Measurements from ENCODE around the gene ESD. TPM values are rescaled to one million over a fixed set of nuclear protein-coding genes. Genes with fewer than 3 reads are reported as not detected.

ESD gene
- total and polyA plus RNA-seq, 2 of the 13 experiments (the other 11 are each of a cell fraction or from before 2014, with no cell fraction given), result 118 to 147 TPM

DNA sequence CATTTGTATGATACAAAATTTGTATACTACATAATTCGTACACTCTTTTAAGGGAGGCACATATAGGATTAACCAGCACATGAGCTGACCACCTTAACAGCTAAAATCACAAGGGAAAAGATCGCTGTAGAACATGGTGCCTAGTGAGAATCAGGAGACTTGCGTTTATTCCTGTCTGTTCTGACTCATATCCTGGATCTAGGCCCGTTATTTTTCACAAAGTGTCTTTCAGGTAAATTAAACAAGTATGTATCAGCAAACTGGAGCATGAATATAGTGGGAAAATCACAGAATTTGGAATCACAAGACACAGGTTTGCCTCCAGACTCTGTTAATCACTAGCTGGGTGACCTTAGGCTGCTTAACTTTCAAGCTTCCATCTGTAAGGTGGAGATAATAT lies 47.5 kb upstream of the ESD start:
- WGBS (ENCODE audit: low lambda C conversion rate), result 5% methylated on average over 4 of the region's 4 CpGs
- no peak overlapping the region for H3K27ac ChIP-seq (ENCODE audit: extremely low read length, insufficient read depth, low read length)
- CTCF ChIA-PET (ENCODE audit: low intra/inter-chr PET ratio, low total read pairs), result no interaction called here
- no TSS peak for BruUV-seq (replicated peaks)
- ATAC-seq (no peak), FAIRE-seq (no peak), DNase-seq (ENCODE audit: low spot score) (no peak)
- H4K20me1 ChIP-seq (ENCODE audit: insufficient read depth, low read length), result no peaks in the 10 kb centered on the region
- intact Hi-C loops (cut with micrococcal nuclease; ENCODE audit: unreplicated experiment), result no loop called here
- no peak overlapping the region for H3K9ac ChIP-seq (ENCODE audit: insufficient read depth, low read depth, low read length)
- no peaks in the 10 kb centered on the region for H3K4me1 ChIP-seq (ENCODE audit: insufficient read depth, low read length)
- H3K4me2 ChIP-seq (ENCODE audit: low read depth, low read length), result no peak overlapping the region
- in situ Hi-C loops (cut with HindIII; ENCODE audit: extremely low pct_ligation_motif_present, low pct_unique_long_range_greater_than_20kb), result loop anchor here (25.0 kb wide), 1 partner anchor 918 kb away; no protein-coding TSS in a partner anchor
- no peak overlapping the region for H3K4me3 ChIP-seq (replicated peaks in 1 of 3; ENCODE audit: insufficient read depth in 1 of 3, low read depth in 2 of 3, low read length in 3 of 3)
- no peak overlapping the region for H2AFZ ChIP-seq (ENCODE audit: low read length)
- no peaks in the 10 kb centered on the region for H3K36me3 ChIP-seq (replicated peaks in 1 of 2; ENCODE audit: control insufficient read depth in 1 of 2, insufficient read depth in 2 of 2, low read length in 2 of 2)
- no peak for TF ChIP-seq PTBP1 (IDR thresholded peaks at IDR 0.05; ENCODE audit: low read depth, low read length, poor library complexity, severe bottlenecking)
- no peak for TF ChIP-seq STAT5B (CRISPR knock-in tag; IDR thresholded peaks at IDR 0.05)
- TF ChIP-seq SRF (IDR thresholded peaks at IDR 0.05; ENCODE audit: low read depth, low read length), result no peak
- no peak for TF ChIP-seq PAWR (CRISPR knock-in tag; IDR thresholded peaks at IDR 0.05; ENCODE audit: borderline replicate concordance)
- TF ChIP-seq, protein P1, sequence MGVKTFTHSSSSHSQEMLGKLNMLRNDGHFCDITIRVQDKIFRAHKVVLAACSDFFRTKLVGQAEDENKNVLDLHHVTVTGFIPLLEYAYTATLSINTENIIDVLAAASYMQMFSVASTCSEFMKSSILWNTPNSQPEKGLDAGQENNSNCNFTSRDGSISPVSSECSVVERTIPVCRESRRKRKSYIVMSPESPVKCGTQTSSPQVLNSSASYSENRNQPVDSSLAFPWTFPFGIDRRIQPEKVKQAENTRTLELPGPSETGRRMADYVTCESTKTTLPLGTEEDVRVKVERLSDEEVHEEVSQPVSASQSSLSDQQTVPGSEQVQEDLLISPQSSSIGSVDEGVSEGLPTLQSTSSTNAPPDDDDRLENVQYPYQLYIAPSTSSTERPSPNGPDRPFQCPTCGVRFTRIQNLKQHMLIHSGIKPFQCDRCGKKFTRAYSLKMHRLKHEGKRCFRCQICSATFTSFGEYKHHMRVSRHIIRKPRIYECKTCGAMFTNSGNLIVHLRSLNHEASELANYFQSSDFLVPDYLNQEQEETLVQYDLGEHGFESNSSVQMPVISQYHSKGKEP (CRISPR knock-in tag; IDR thresholded peaks at IDR 0.05), result no peak
- no peak for TF ChIP-seq PRMT3 (CRISPR knock-in tag; IDR thresholded peaks at IDR 0.05; ENCODE audit: borderline replicate concordance, low read depth)
- no peak for TF ChIP-seq CREM (IDR thresholded peaks at IDR 0.05)
- no peak for TF ChIP-seq CREM (CRISPR knock-in tag; IDR thresholded peaks at IDR 0.05)
- TF ChIP-seq YEATS4 (CRISPR knock-in tag; IDR thresholded peaks at IDR 0.05; ENCODE audit: borderline replicate concordance), result no peak
- TF ChIP-seq SYNCRIP (IDR thresholded peaks at IDR 0.05; ENCODE audit: insufficient read depth, low read depth, low read length), result no peak
- no peak for TF ChIP-seq YEATS2 (CRISPR knock-in tag; IDR thresholded peaks at IDR 0.05; ENCODE audit: borderline replicate concordance)
- TF ChIP-seq, protein P2, sequence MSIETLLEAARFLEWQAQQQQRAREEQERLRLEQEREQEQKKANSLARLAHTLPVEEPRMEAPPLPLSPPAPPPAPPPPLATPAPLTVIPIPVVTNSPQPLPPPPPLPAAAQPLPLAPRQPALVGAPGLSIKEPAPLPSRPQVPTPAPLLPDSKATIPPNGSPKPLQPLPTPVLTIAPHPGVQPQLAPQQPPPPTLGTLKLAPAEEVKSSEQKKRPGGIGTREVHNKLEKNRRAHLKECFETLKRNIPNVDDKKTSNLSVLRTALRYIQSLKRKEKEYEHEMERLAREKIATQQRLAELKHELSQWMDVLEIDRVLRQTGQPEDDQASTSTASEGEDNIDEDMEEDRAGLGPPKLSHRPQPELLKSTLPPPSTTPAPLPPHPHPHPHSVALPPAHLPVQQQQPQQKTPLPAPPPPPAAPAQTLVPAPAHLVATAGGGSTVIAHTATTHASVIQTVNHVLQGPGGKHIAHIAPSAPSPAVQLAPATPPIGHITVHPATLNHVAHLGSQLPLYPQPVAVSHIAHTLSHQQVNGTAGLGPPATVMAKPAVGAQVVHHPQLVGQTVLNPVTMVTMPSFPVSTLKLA (IDR thresholded peaks at IDR 0.05), result no peak
- no peak for TF ChIP-seq NFE2 (CRISPR knock-in tag; IDR thresholded peaks at IDR 0.05)
- no peak for TF ChIP-seq MZF1 (CRISPR knock-in tag; IDR thresholded peaks at IDR 0.05; ENCODE audit: borderline replicate concordance)
- no peak for TF ChIP-seq ZNF263 (CRISPR knock-in tag; IDR thresholded peaks at IDR 0.05)
- TF ChIP-seq TAF1 (CRISPR knock-in tag; IDR thresholded peaks at IDR 0.05), result no peak
- TF ChIP-seq MAFK (conservative IDR thresholded peaks at IDR 0.05 in 1 of 2, IDR thresholded peaks at IDR 0.05 in 1 of 2; ENCODE audit: low read length in 2 of 2), result no peak
- TF ChIP-seq KDM4B (CRISPR knock-in tag; IDR thresholded peaks at IDR 0.05), result no peak
- POLR2A ChIA-PET, result no interaction called here
- no peaks in the 10 kb centered on the region for H3K27me3 ChIP-seq (ENCODE audit: control insufficient read depth in 1 of 2, insufficient read depth in 2 of 2, low read length in 2 of 2)
- no peaks in the 10 kb centered on the region for H3K9me3 ChIP-seq (ENCODE audit: low read length)
- H3K79me2 ChIP-seq (ENCODE audit: insufficient read depth, low read length), result no peaks in the 10 kb centered on the region
